ENCODE results near the gene FAM229A. TPM values are rescaled to one million over a fixed set of nuclear protein-coding genes. Genes with fewer than 3 reads are reported as not detected.
A peak's percentile ranks its signal among the peaks of the same experiment; 100 is the strongest.
"Not testable (repeated sequence)": the region's sequence is repeated elsewhere in the genome, so short reads cannot be mapped to it uniquely, and the experiment has no call there.

The FAM229A gene
- total RNA-seq, 1 donor = 2.5 TPM

GRCh38 chr1:32398401-32398800, 36.1 kb upstream of the FAM229A start:
- peaks cover 8% of the 10 kb centered on the region for H3K79me2 ChIP-seq (ENCODE audit: insufficient read depth, low read length)
- no peaks in the 10 kb centered on the region for H3K27me3 ChIP-seq (ENCODE audit: insufficient read depth, low read length)
- H4K20me1 ChIP-seq (ENCODE audit: insufficient read depth, low read length) = peaks cover under 1% of the 10 kb centered on the region
- no peak for DNase-seq (ENCODE audit: insufficient read length, low spot score, missing footprints)
- no peak for TF ChIP-seq CTCF (IDR thresholded peaks at IDR 0.05; ENCODE audit: extremely low read depth, low read depth, low read length)
- no peaks in the 10 kb centered on the region for H3K9me3 ChIP-seq (ENCODE audit: low read depth, low read length)
- H3K4me1 ChIP-seq (ENCODE audit: insufficient read depth, low read length) = peaks cover 18% of the 10 kb centered on the region
- no peak overlapping the region for H3K4me2 ChIP-seq (ENCODE audit: insufficient read depth, low read length)
- peak overlapping the region; percentile 10 for H2AFZ ChIP-seq (ENCODE audit: low read length)
- no peak overlapping the region for H3K4me3 ChIP-seq (ENCODE audit: insufficient read depth, low read length)
- no peak overlapping the region for H3K27ac ChIP-seq (ENCODE audit: low read depth, low read length)
- no peaks in the 10 kb centered on the region for H3K36me3 ChIP-seq (ENCODE audit: insufficient read depth, low read length)

- not testable (repeated sequence) for H3K9me3 ChIP-seq (ENCODE audit: low read depth, low read length); H3K36me3 ChIP-seq (ENCODE audit: insufficient read depth, low read length); H2AFZ ChIP-seq (ENCODE audit: low read length); H3K27me3 ChIP-seq (ENCODE audit: insufficient read depth, low read length); H3K27ac ChIP-seq (ENCODE audit: low read depth, low read length); H4K20me1 ChIP-seq (ENCODE audit: insufficient read depth, low read length); H3K4me2 ChIP-seq (ENCODE audit: insufficient read depth, low read length); H3K4me3 ChIP-seq (ENCODE audit: insufficient read depth, low read length); DNase-seq (ENCODE audit: insufficient read length, low spot score, missing footprints)
- Histone ChIP-seq H3K4me1 (ENCODE audit: insufficient read depth, low read length) (peaks cover 27% of the 10 kb centered on the region), H3K79me2 (ENCODE audit: insufficient read depth, low read length) (peaks cover 26% of the 10 kb centered on the region)
These were observed 34.2 kb upstream of the FAM229A start for GRCh38 chr1:32396524-32396923.

GRCh38 chr1:32394890-32395432, 32.7 kb upstream of the FAM229A start:
- Histone ChIP-seq H3K27ac (ENCODE audit: low read depth, low read length) (peak overlapping the region; percentile 89), H3K36me3 (ENCODE audit: insufficient read depth, low read length) (peaks cover 15% of the 10 kb centered on the region), H3K79me2 (ENCODE audit: insufficient read depth, low read length) (peaks cover 42% of the 10 kb centered on the region), H3K27me3 (ENCODE audit: insufficient read depth, low read length) (no peaks in the 10 kb centered on the region), H3K4me3 (ENCODE audit: insufficient read depth, low read length) (peak overlapping the region; percentile 84), H2AFZ (ENCODE audit: low read length) (peak overlapping the region; percentile 97), H3K4me1 (ENCODE audit: insufficient read depth, low read length) (peaks cover 19% of the 10 kb centered on the region), H3K9me3 (ENCODE audit: low read depth, low read length) (no peaks in the 10 kb centered on the region), H4K20me1 (ENCODE audit: insufficient read depth, low read length) (peaks cover 11% of the 10 kb centered on the region), H3K4me2 (ENCODE audit: insufficient read depth, low read length) (peak overlapping the region; percentile 90)
- no peak for TF ChIP-seq CTCF (IDR thresholded peaks at IDR 0.05; ENCODE audit: extremely low read depth, low read depth, low read length)
- no peak for DNase-seq (ENCODE audit: insufficient read length, low spot score, missing footprints)

GRCh38 chr1:32394141-32394889, 32.0 kb upstream of the FAM229A start, which contains the start of gene BSDC1:
TSS of gene BSDC1 (minus strand) at chr1:32394441. CDS start at chr1:32394414, 27 bp downstream.
- Histone ChIP-seq H2AFZ (ENCODE audit: low read length) (peak within 1 kb of the TSS; percentile 97), H3K9me3 (ENCODE audit: low read depth, low read length) (no peaks in the 10 kb centered on the region), H3K4me3 (ENCODE audit: insufficient read depth, low read length) (peak within 1 kb of the TSS; percentile 84), H4K20me1 (ENCODE audit: insufficient read depth, low read length) (peaks cover 11% of the 10 kb centered on the region), H3K27ac (ENCODE audit: low read depth, low read length) (peak within 1 kb of the TSS; percentile 89), H3K4me2 (ENCODE audit: insufficient read depth, low read length) (peak within 1 kb of the TSS; percentile 90), H3K27me3 (ENCODE audit: insufficient read depth, low read length) (no peaks in the 10 kb centered on the region), H3K36me3 (ENCODE audit: insufficient read depth, low read length) (peaks cover 19% of the 10 kb centered on the region), H3K79me2 (ENCODE audit: insufficient read depth, low read length) (peaks cover 45% of the 10 kb centered on the region), H3K4me1 (ENCODE audit: insufficient read depth, low read length) (peaks cover 19% of the 10 kb centered on the region)
- TF ChIP-seq CTCF (IDR thresholded peaks at IDR 0.05; ENCODE audit: extremely low read depth, low read depth, low read length) = no peak
- DNase-seq (ENCODE audit: insufficient read length, low spot score, missing footprints) = peak; percentile 93

Measured in osteoblast (primary cell).